ENCODE measurements around the gene CMKLR1.

CMKLR1 gene

GRCh38 chr12:108363165-108363564 lies 24.1 kb upstream of the CMKLR1 start:
- in situ Hi-C loops (cut with MboI; ENCODE audit: low sequenced_read_pairs), result no loop called here

DNA sequence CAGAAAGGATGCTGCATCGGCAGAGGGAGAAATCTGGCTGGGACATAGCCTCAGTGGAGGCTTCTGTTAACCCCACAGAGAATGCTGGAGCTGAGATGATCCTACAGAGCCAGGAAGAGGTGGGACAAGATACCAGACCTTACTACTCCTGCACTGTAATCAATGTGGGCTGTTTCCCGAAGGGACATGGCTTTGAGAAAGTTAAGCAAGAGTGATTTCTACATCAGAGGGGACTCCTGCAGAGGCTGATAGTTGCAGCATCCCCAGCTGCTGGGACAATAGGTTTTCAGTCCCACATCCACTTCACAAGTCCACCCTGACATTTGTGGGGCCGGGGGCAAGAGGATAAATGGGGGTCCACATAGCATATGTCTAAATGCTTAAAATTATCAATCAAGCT lies 22.5 kb upstream of the CMKLR1 start:
- in situ Hi-C loops (cut with MboI; ENCODE audit: low sequenced_read_pairs), result no loop called here

GRCh38 chr12:108360487-108360886 lies 21.4 kb upstream of the CMKLR1 start:
- in situ Hi-C loops (cut with MboI; ENCODE audit: low sequenced_read_pairs), result no loop called here

GRCh38 chr12:108360057-108360456 lies 20.9 kb upstream of the CMKLR1 start:
- in situ Hi-C loops (cut with MboI; ENCODE audit: low sequenced_read_pairs), result no loop called here

DNA sequence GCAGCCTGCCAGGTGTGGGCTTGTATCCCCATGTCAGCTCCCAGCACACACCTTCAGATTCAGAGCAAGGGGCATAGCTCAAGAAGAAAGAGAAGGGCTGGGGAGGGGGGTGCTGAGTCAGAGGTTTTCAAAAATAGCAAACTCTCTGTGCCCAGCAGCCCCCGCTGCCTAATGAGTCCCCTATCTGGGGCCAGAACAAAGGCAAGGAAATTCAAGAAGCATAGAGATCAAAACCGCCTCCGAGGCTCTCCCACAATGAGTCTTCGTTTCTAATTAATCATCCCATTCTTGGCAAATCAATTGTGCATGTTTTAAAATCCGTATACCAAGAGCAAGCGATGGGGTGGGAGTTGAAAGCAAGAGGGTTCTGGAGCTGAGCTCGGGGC lies 19.5 kb upstream of the CMKLR1 start:
- in situ Hi-C loops (cut with MboI; ENCODE audit: low sequenced_read_pairs), result no loop called here

GRCh38 chr12:108357834-108358579 lies 18.9 kb upstream of the CMKLR1 start:
- in situ Hi-C loops (cut with MboI; ENCODE audit: low sequenced_read_pairs), result no loop called here

GRCh38 chr12:108356835-108357806 lies 18.0 kb upstream of the CMKLR1 start:
- in situ Hi-C loops (cut with MboI; ENCODE audit: low sequenced_read_pairs), result no loop called here

- in situ Hi-C loops (cut with MboI; ENCODE audit: low sequenced_read_pairs), result no loop called here
Observed at GRCh38 chr12:108355069-108355468, 16.0 kb upstream of the CMKLR1 start.

DNA sequence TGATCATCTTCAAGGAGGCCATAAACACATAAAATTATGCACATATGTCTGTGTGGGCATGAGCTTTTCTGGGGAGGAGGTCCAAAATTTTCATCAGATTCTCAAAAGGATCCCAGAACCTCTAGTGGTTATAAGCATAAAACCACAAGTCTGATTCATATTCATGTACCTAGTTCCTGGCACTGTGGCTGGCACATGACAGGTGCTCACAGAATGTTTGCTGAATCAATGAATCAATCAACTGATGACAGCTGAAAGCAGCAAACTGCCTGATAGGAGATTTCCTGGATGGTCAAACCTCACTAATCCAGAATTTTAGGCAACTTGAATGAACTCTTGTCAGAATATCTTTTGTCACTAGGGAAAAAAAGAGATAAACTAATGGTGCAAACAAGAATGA lies 13.5 kb upstream of the CMKLR1 start:
- in situ Hi-C loops (cut with MboI; ENCODE audit: low sequenced_read_pairs), result no loop called here

- in situ Hi-C loops (cut with MboI; ENCODE audit: low sequenced_read_pairs), result no loop called here
Observed at GRCh38 chr12:108350511-108350910, 11.4 kb upstream of the CMKLR1 start.

GRCh38 chr12:108349278-108349688 lies 10.2 kb upstream of the CMKLR1 start:
- in situ Hi-C loops (cut with MboI; ENCODE audit: low sequenced_read_pairs), result no loop called here

GRCh38 chr12:108348842-108349241 lies 9.7 kb upstream of the CMKLR1 start:
- in situ Hi-C loops (cut with MboI; ENCODE audit: low sequenced_read_pairs), result no loop called here

DNA sequence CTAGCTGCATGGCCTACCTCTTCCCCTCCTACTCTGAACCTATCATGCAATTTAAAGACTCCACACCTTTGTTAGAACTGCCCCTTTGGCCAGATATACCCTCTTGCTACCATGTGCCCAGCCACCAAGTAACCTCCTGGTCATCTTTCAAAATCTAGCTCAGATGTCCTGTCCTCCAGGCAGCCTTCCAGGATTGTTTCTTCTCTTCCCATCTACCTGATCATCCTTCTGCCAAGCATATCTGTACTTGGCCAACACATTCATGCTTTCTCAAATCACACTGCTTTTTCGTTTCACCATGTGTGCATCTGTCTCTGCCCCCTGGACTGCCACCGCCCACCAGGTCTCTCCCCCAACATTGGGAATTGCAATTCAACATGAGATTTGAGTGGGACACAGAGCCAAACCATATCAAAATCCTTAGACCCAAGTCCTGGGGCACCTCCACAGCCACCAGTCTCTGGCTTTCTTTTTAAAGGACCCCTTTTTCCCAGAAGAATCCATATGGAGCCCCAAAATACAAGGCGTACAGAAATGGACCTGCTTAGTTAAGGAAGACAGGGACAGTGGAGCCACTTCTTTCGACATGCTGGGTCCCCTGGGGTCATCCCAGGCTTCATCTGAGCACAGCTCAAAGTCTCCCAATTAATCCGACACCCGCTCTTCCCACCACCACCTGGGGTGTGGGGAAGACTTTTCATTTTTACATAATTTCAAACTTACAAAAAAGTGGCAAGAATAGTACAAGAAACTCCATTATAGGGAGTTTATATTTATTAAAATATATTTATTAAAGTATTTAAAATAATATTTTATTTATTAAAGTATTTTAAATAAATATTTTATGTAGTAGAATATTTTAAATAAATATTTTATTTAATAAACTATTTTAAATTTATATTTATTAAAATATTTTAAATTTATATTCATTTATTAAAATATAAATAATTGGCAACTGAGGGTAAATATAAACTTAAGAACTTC lies 7.9 kb upstream of the CMKLR1 start:
- in situ Hi-C loops (cut with MboI; ENCODE audit: low sequenced_read_pairs), result no loop called here

DNA sequence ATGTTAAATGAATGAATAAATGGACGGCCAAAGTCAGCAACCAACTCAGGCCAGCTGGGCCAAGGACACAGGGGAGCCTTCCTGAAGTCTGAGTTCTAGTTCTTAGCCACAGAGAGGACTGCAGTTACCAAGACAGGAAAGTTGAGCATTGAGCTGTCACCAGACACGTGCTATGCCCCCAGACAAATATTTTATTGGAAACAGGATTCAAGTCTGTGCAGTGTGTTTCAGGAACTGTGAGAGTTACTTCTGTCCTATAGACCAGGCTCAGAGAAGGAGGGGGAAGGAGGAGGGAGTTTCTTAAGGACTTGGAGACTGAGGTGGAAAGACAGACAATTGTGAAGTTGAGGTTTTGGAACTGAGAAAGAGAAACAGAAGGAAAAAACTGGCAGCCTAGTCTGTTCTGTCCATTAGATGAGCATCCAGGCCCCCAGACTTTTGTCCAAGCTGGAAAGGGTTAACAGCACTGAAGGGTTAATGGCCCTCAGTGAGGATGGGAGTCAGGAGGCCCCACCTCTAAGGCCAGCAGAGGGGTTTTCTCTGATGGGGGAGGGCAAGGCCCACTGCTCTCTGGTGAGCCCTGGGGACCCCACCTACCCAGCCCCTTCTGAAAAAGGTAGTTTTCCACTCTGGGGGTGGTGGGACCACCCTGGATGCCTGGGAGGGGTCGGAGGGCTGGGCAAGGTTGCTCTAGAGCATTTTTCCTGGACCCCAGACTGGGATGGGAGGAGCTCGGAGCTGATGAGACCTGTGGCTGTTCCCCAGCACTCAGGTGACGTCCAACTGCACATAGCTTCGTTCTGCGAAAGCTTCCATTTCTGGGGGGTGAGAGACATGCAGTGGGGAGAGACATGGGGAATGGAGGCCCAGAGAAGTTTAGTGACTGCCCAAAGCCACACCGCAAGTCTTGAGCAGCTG lies 6.9 kb upstream of the CMKLR1 start:
- in situ Hi-C loops (cut with MboI; ENCODE audit: low sequenced_read_pairs), result no loop called here

- in situ Hi-C loops (cut with MboI; ENCODE audit: low sequenced_read_pairs), result no loop called here
Observed at GRCh38 chr12:108342985-108343384, 3.9 kb upstream of the CMKLR1 start.

GRCh38 chr12:108341854-108342847 lies 3.0 kb upstream of the CMKLR1 start:
- in situ Hi-C loops (cut with MboI; ENCODE audit: low sequenced_read_pairs), result no loop called here

DNA sequence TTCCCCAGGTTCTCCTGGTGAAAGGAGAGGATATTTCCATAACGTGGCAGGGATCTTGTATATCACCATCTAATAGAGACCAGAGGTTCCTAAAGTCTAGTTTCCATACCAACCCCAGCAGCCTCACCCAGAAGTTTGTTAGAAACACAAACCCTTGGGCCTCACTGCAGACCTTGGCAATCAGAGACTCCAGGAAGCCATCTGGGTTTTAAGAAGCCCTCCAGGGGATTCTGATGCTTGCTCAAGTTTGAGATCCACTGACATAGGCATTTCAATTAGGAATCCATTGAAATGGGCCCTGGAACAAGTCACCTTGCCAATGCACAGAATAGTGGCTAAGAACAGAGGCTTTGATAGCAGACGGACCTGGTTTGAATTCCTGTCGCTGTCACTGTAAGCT lies 2.2 kb upstream of the CMKLR1 start:
- in situ Hi-C loops (cut with MboI; ENCODE audit: low sequenced_read_pairs), result no loop called here

GRCh38 chr12:108340037-108340436 lies 926 bp upstream of the CMKLR1 start:
- in situ Hi-C loops (cut with MboI; ENCODE audit: low sequenced_read_pairs), result no loop called here
